Body of pancreas (tissue), 4 donors: ENCODE data around the gene CEP250. TPM values are rescaled to one million over a fixed set of nuclear protein-coding genes. Genes with fewer than 3 reads are reported as not detected.
"Not testable (repeated sequence)": the region's sequence is repeated elsewhere in the genome, so short reads cannot be mapped to it uniquely, and the experiment has no call there.

Experiments
- ATAC-seq: fragments of 150-250 bp; one replicate; pipeline ENCODE4 v1.9.1; 2016
- DNase-seq, 4 donors: peaks; one replicate each; pipeline ENCODE4 v3.0.0-alpha.2; 2019
- H3K27ac ChIP-seq, 4 donors: fragments of 200-600 bp; sonication (generic); 1 replicate in 3 of 4; 2 replicates in 1 of 4; pipeline versions ENCODE4 v1.5.1 to v1.6.1; 2016 to 2019; ENCODE audit warnings: mild to moderate bottlenecking in 1 of 4, mixed read lengths in 1 of 4, moderate library complexity in 1 of 4
- H3K27me3 ChIP-seq, 2 donors: fragments of 200-600 bp; sonication (generic); one replicate each; pipeline ENCODE4 v1.6.0; 2016; ENCODE audit warnings: mild to moderate bottlenecking in 1 of 2
- H3K36me3 ChIP-seq, 2 donors: fragments of 200-600 bp; sonication (generic); replicated peaks in 1 of 2; 2 replicates each; pipeline ENCODE4 v1.5.1; 2016; ENCODE audit warnings: low read depth in 2 of 2; ENCODE audit not compliant: insufficient read depth in 1 of 2
- H3K4me1 ChIP-seq: fragments of 200-600 bp; sonication (generic); one replicate; pipeline ENCODE4 v1.6.0; 2016
- H3K4me3 ChIP-seq, 2 donors: fragments of 200-600 bp; sonication (generic); 1 replicate in 1 of 2; 2 replicates in 1 of 2; pipeline ENCODE4 v1.5.1; 2016 to 2019
- H3K9me3 ChIP-seq, 3 donors: fragments of 200-600 bp; sonication (generic); 1 replicate in 2 of 3; 2 replicates in 1 of 3; pipeline ENCODE4 v1.5.1; 2016
- CTCF ChIP-seq, 7 experiments: fragments of 450-650 bp in 4 of 7; fragments of 200-600 bp in 3 of 7; sonication (generic) in 3 of 7; IDR thresholded peaks; one replicate each; pipeline ENCODE4 v1.5.1; 2016 to 2019; ENCODE audit warnings: antibody characterized with exemption in 7 of 7
- POLR2A ChIP-seq, 3 donors: fragments of 450-650 bp; IDR thresholded peaks; one replicate each; pipeline ENCODE4 v1.6.1; 2016; ENCODE audit warnings: antibody characterized with exemption in 3 of 3, mild to moderate bottlenecking in 2 of 3
- WGBS, 2 donors: methylation state at CpG; one replicate each; pipeline ENCODE4 v1.1.5; 2017; 5-methylcytosine and 5-hydroxymethylcytosine counted together
- intact Hi-C: fragments of 100-400 bp; cut with DNase I; formaldehyde crosslinking; loops from one replicate; pipeline ENCODE4 v1.15.1; 2023
- total RNA-seq, 2 donors: library from RNA; depleted of rRNA; stranded (reverse); fragments of >200 nt; gene quantifications; one replicate each; pipeline ENCODE4 v1.1.0, GENCODE V29; 2016

The CEP250 gene
- total RNA-seq, 2 donors from 2014 or later, result 7.8 to 27.0 TPM

DNA sequence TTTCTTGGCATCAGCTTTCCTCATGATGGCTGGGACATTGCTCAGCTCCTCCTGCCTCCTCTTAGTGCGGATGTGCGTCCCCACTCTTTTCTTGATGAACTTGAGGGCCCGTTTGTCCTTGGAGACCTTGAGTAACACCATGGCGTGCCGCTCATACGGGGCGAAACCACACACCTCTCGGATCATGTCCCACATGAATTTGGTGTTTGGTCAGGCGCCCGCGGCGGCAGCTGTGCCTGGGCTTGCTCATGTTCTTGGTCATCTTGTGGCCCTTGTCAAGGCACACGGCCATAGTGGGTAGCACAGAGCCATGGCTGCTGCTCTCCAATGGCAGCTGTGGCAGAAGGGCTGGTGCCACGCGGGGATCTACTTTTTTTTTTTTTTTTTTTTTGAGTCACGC, 89.0 kb downstream of the CEP250 start:
- no peak for TF ChIP-seq POLR2A (IDR thresholded peaks at IDR 0.05)
- DNase-seq (no peak), ATAC-seq (no peak)
- Histone ChIP-seq H3K9me3 (no peaks in the 10 kb centered on the region), H3K27me3 (no peaks in the 10 kb centered on the region), H3K36me3 (peaks cover 0 to 6% of the 10 kb centered on the region in 2 donors), H3K4me1 (peaks cover 15% of the 10 kb centered on the region), H3K27ac (no peak overlapping the region), H3K4me3 (no peak overlapping the region)
- 89 to 90% methylated on average over 7 to 16 of the region's 16 CpGs for WGBS, 2 donors
- intact Hi-C loops, result no loop called here

DNA sequence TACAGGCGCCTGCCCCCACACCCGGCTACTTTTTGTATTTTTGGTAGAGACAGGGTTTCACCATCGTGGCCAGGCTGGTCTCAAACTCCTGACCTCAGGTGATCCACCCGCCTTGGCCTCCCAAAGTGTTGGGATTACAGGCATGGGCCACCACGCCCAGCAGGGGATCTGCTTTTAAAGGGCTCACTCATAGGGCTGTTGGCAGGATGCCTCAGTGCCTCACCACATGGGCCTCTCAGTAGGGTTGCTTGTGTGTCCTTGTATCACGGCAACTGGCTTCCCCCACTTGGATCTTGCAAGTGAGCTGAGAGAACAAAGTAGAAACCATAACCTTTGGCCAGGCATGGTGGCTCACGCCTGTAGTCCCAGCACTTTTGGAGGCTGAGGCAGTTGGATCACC, 89.5 kb downstream of the CEP250 start:
- H3K9me3 ChIP-seq, intact Hi-C loops, H3K27me3 ChIP-seq, DNase-seq, H3K36me3 ChIP-seq, ATAC-seq, H3K27ac ChIP-seq, H3K4me3 ChIP-seq: not testable (repeated sequence)
- H3K4me1 ChIP-seq, result peaks cover 15% of the 10 kb centered on the region
- WGBS, 2 donors, result 91 to 92% methylated on average over 2 to 7 of the region's 7 CpGs

GRCh38 chr20:35546127-35546526, 90.7 kb downstream of the CEP250 start:
- intact Hi-C loops, result no loop called here
- Histone ChIP-seq H3K4me1 (peaks cover 14% of the 10 kb centered on the region), H3K36me3 (peaks cover 0 to 9% of the 10 kb centered on the region in 2 donors), H3K4me3 (no peak overlapping the region), H3K27me3 (no peaks in the 10 kb centered on the region), H3K27ac (no peak overlapping the region), H3K9me3 (no peaks in the 10 kb centered on the region)
- DNase-seq (no peak), ATAC-seq (no peak)
- 50 to 59% methylated on average over 1 of the region's 1 CpG for WGBS, 2 donors
- no peak for TF ChIP-seq CTCF (IDR thresholded peaks at IDR 0.05)
- TF ChIP-seq POLR2A (IDR thresholded peaks at IDR 0.05), result no peak

DNA sequence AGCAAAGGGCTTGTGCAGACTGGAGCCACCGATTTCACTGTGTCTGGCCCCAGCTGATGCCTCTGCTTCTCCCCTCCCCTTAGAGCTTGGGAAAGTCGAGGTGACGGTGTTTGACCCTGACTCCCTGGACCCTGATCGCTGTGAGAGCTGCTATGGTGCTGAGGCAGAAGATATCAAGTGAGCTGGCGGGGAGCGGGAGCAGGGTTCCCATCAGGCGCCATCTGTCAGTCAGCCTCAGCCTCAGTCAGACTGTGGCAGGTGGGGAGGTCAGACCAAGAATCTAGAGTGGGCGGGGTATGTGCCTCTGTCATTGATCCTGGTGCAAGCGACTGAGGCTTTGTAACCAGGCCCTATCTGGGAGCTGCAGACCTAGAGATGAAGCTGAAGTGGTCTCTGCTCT, 91.9 kb downstream of the CEP250 start:
- TF ChIP-seq POLR2A (IDR thresholded peaks at IDR 0.05) (no peak), CTCF (IDR thresholded peaks at IDR 0.05) (no peak)
- Histone ChIP-seq H3K27me3 (no peaks in the 10 kb centered on the region), H3K9me3 (no peaks in the 10 kb centered on the region), H3K4me3 (no peak overlapping the region), H3K4me1 (peaks cover 8% of the 10 kb centered on the region), H3K27ac (no peak overlapping the region), H3K36me3 (peaks cover 0 to 9% of the 10 kb centered on the region in 2 donors)
- intact Hi-C loops, result no loop called here
- no peak for ATAC-seq
- WGBS, 2 donors, result 70 to 76% methylated on average over 8 to 9 of the region's 9 CpGs
- no peak for DNase-seq

GRCh38 chr20:35551503-35551902, 96.1 kb downstream of the CEP250 start:
- H3K36me3 ChIP-seq, result peaks cover 0 to 24% of the 10 kb centered on the region in 2 donors
- H3K9me3 ChIP-seq, result no peaks in the 10 kb centered on the region
- no peaks in the 10 kb centered on the region for H3K4me1 ChIP-seq
- H3K4me3 ChIP-seq, result no peak overlapping the region
- DNase-seq (no peak), ATAC-seq (no peak)
- 90 to 94% methylated on average over 4 of the region's 4 CpGs for WGBS, 2 donors
- no peaks in the 10 kb centered on the region for H3K27me3 ChIP-seq
- no peak overlapping the region for H3K27ac ChIP-seq
- TF ChIP-seq CTCF (IDR thresholded peaks at IDR 0.05) (no peak), POLR2A (IDR thresholded peaks at IDR 0.05) (no peak)
- intact Hi-C loops, result no loop called here

GRCh38 chr20:35552914-35553313, 97.5 kb downstream of the CEP250 start:
- intact Hi-C loops, result no loop called here
- Histone ChIP-seq H3K27me3 (no peaks in the 10 kb centered on the region), H3K4me3 (no peak overlapping the region), H3K4me1 (no peaks in the 10 kb centered on the region), H3K27ac (no peak overlapping the region), H3K36me3 (peaks cover 0 to 31% of the 10 kb centered on the region in 2 donors), H3K9me3 (no peaks in the 10 kb centered on the region)
- TF ChIP-seq POLR2A (IDR thresholded peaks at IDR 0.05) (no peak), CTCF (IDR thresholded peaks at IDR 0.05) (no peak)
- DNase-seq, result no peak
- ATAC-seq, result no peak
- 79 to 85% methylated on average over 3 of the region's 3 CpGs for WGBS, 2 donors

DNA sequence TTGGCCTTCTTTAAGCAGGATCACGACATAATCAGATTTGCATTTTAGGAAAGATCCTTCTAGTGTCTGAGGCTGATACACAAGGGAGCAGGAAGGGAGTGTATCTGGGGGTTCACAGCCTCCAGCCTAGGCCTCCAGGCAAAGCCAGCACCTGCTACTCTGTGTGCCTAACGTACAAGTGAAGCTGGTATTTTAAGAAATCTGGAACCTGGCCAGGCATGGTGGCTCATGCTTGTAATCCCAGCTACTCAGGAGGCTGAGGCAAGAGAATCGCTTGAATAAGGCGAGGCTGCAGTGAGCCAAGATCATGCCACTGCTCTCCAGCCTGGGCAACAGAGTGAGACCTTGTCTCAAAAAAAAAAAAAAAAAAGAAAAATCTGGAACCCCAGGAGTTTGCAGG, 100.1 kb downstream of the CEP250 start:
- H3K9me3 ChIP-seq, H3K27me3 ChIP-seq, H3K27ac ChIP-seq, ATAC-seq, H3K4me3 ChIP-seq, H3K4me1 ChIP-seq, intact Hi-C loops, DNase-seq: not testable (repeated sequence)
- 80 to 93% methylated on average over 4 of the region's 4 CpGs for WGBS, 2 donors
- H3K36me3 ChIP-seq, result peaks cover 0 to 24% of the 10 kb centered on the region in 2 donors
